ENCODE results near the gene S100A6. TPM values are rescaled to one million over a fixed set of nuclear protein-coding genes. Genes with fewer than 3 reads are reported as not detected.

S100A6 gene
- total RNA-seq, 1 donor from 2014 or later: 21.9 TPM

DNA sequence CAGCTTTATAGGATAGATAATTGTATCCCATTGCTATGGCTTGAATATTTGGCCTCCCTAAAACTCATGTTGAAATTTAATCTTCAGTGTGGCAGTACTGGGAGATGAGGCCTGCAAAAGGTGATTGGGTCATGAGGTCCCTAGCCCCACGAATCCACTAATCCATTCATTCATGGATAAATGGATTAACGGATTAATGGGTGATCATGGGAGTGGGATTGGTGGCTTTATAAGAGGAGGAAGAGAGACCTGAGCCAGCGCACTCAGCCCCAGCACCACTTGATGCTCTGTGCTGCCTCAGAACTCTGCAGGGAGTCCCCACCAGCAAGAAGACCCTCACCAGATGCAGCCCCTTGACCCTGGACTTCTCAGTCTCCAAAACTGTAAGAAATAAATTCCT, 32.0 kb downstream of the S100A6 start:
- TF ChIP-seq, protein P1, sequence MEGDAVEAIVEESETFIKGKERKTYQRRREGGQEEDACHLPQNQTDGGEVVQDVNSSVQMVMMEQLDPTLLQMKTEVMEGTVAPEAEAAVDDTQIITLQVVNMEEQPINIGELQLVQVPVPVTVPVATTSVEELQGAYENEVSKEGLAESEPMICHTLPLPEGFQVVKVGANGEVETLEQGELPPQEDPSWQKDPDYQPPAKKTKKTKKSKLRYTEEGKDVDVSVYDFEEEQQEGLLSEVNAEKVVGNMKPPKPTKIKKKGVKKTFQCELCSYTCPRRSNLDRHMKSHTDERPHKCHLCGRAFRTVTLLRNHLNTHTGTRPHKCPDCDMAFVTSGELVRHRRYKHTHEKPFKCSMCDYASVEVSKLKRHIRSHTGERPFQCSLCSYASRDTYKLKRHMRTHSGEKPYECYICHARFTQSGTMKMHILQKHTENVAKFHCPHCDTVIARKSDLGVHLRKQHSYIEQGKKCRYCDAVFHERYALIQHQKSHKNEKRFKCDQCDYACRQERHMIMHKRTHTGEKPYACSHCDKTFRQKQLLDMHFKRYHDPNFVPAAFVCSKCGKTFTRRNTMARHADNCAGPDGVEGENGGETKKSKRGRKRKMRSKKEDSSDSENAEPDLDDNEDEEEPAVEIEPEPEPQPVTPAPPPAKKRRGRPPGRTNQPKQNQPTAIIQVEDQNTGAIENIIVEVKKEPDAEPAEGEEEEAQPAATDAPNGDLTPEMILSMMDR (conservative IDR thresholded peaks at IDR 0.05): no peak
- Mint-ChIP-seq H3K36me3 (no peaks in the 10 kb centered on the region), H3K9me3 (no peaks in the 10 kb centered on the region), H3K27me3 (peaks cover 3% of the 10 kb centered on the region), H3K4me3 (no peak overlapping the region), H3K4me1 (ENCODE audit: unreplicated experiment) (peaks cover 6% of the 10 kb centered on the region), H3K27ac (no peak overlapping the region)
- DNase-seq (ENCODE audit: extremely low spot score, unreplicated experiment): no peak

DNA sequence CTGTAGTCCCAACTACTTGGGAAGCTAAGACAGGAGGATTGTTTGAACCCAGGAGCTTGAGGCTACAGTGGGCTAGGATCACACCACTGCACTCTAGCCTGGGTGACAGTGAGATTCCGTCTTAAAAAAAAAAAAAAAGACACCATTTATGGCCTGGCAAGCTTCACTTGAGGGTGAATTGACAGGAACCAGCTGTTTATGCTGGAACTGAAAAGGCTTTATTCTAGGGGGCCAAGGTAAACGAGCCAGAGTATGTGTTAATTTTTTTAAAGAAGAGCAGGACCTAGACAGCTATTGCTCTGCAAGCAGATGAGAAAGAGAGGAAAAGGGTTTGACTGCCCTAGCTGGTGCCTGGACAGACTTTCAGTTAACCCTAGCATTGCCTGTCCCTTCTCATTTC, 37.0 kb downstream of the S100A6 start:
- no peak for DNase-seq (ENCODE audit: extremely low spot score, unreplicated experiment)
- H3K4me1 Mint-ChIP-seq (ENCODE audit: unreplicated experiment): peaks cover 7% of the 10 kb centered on the region
- TF ChIP-seq, protein P1 (conservative IDR thresholded peaks at IDR 0.05): no peak
- no peaks in the 10 kb centered on the region for H3K36me3 Mint-ChIP-seq
- H3K27ac Mint-ChIP-seq: no peak overlapping the region
- peaks cover 6% of the 10 kb centered on the region for H3K27me3 Mint-ChIP-seq
- no peaks in the 10 kb centered on the region for H3K9me3 Mint-ChIP-seq
- H3K4me3 Mint-ChIP-seq: no peak overlapping the region

DNA sequence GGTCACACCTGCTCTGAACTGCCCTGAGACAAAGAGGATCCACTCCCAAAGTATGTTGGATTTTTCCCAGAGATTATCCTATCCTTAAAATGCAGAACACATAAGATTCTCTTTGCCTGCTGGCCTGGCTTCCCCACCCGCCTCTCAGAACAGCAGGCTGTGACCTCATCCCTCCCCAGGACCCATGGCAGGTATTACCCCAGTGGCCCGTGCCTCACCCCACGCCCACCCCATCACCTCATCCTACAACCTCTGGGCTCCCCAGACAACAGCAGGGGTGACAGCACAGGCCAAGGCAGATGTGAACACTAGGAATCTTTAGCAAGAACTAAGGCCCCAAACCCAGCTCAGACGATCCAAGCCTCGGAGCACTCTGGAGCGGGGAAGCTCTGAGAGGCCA, 40.3 kb downstream of the S100A6 start:
- TF ChIP-seq, protein P1 (conservative IDR thresholded peaks at IDR 0.05): no peak
- H3K9me3 Mint-ChIP-seq: no peaks in the 10 kb centered on the region
- no peaks in the 10 kb centered on the region for H3K36me3 Mint-ChIP-seq
- no peak for DNase-seq (ENCODE audit: extremely low spot score, unreplicated experiment)
- peaks cover 18% of the 10 kb centered on the region for H3K4me1 Mint-ChIP-seq (ENCODE audit: unreplicated experiment)
- H3K4me3 Mint-ChIP-seq: no peak overlapping the region
- no peak overlapping the region for H3K27ac Mint-ChIP-seq
- H3K27me3 Mint-ChIP-seq: peaks cover 6% of the 10 kb centered on the region

DNA sequence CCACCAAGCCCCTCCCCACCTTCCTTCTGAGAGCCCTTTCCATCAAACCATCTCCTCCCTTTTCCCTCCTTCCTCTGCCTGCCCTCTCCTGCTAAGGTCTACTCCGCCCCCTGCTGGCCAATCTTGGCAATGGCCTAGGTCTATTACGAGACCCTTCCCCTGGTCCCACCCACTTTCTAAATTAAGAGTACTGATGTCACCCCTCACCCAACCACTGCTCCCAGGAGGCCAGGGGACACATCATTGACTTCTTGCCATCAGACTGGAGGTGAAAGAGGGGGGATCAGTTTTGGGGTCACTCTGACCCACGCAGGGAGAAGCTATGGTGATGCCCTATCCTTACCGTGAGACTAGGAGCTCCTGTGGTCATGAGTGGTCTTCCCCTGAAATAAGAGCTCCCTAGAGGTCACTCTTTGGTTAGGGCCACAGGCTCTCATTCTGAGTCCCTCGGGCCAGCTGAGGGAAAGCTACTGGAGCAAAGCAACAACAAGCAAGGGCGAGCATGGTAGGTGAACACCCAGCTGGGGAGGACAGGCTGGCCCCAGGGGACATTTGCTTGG, 40.7 kb downstream of the S100A6 start:
- Mint-ChIP-seq H3K9me3 (no peaks in the 10 kb centered on the region), H3K4me1 (ENCODE audit: unreplicated experiment) (peaks cover 22% of the 10 kb centered on the region), H3K27ac (peak overlapping the region; percentile 86), H3K36me3 (no peaks in the 10 kb centered on the region), H3K4me3 (peak overlapping the region; percentile 44), H3K27me3 (peaks cover 6% of the 10 kb centered on the region)
- peak; percentile 87 for DNase-seq (ENCODE audit: extremely low spot score, unreplicated experiment)
- TF ChIP-seq, protein P1 (conservative IDR thresholded peaks at IDR 0.05): peak; percentile 94

DNA sequence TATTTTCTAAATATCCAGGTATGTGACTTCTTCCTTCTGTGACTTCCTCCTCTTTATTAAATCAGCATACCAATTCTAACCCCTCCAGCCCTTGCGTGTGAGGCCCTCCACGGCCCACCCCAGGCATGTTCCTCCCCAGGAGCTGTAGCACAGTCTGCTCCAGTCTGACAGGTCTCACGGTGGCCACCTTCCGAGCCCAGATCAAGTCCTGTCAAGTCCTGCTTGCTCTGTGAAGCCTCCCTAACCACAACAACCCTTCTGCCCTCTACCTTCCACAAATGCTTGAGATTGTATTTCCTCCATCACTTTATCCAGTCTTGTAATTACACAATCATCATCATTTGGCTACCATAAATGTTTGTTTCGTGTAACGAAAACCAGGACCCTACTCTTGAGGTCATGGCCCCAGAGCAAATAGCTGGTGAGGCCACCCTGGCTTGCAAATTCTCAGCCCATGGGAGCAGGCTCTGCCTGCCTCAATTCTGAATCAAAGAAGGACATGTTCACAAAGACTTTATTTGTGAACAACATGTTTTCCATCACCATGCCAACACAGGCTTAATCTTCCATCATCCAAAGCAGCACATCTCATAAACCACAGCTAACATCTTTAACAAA, 42.3 kb downstream of the S100A6 start:
- H3K4me3 Mint-ChIP-seq: peak overlapping the region; percentile 75
- TF ChIP-seq, protein P1 (conservative IDR thresholded peaks at IDR 0.05): no peak
- DNase-seq (ENCODE audit: extremely low spot score, unreplicated experiment): no peak
- peaks cover 3% of the 10 kb centered on the region for H3K27me3 Mint-ChIP-seq
- no peaks in the 10 kb centered on the region for H3K36me3 Mint-ChIP-seq
- peak overlapping the region; percentile 98 for H3K27ac Mint-ChIP-seq
- peaks cover 22% of the 10 kb centered on the region for H3K4me1 Mint-ChIP-seq (ENCODE audit: unreplicated experiment)
- H3K9me3 Mint-ChIP-seq: no peaks in the 10 kb centered on the region
